Measurements from ENCODE around the gene SNTB2. TPM values are rescaled to one million over a fixed set of nuclear protein-coding genes. Genes with fewer than 3 reads are reported as not detected.
"Not testable (repeated sequence)": the region's sequence is repeated elsewhere in the genome, so short reads cannot be mapped to it uniquely, and the experiment has no call there.

SNTB2 gene
- total RNA-seq, 2 donors from 2014 or later: 10.7 to 26.1 TPM

DNA sequence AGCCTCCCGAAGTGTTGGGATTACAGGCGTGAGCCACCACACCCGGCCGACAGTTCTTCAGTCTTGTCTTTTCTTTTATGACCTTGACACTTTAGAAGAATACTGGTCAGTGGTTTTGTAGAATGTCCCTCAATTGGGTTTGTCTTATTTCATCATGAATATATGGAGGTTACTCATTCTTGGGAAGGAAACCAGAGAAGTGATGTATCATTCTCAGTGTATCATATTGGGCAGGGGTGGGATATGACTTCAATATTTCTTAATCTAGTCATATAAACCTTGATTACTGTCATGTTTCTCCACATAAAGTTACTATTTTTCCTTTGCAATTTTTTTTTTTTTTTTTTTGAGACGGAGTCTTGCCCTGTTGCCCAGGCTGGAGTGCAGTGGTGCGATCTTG is 36.9 kb downstream of the SNTB2 start:
- Mint-ChIP-seq H3K36me3 (no peaks in the 10 kb centered on the region), H3K27me3 (no peaks in the 10 kb centered on the region), H3K4me3 (no peak overlapping the region), H3K4me1 (ENCODE audit: low read depth in 2 of 2) (peaks cover 0 to 8% of the 10 kb centered on the region in 2 donors), H3K27ac (no peak overlapping the region), H3K9me3 (no peaks in the 10 kb centered on the region)
- ATAC-seq (no peak), DNase-seq (ENCODE audit: low spot score) (no peak)

- no peak overlapping the region for H3K4me3 Mint-ChIP-seq
- DNase-seq (ENCODE audit: low spot score) (no peak), ATAC-seq (no peak)
- no peak overlapping the region for H3K27ac Mint-ChIP-seq
- H3K27me3 Mint-ChIP-seq: no peaks in the 10 kb centered on the region
- peaks cover 0 to 5% of the 10 kb centered on the region in 2 donors for H3K4me1 Mint-ChIP-seq (ENCODE audit: low read depth in 2 of 2)
- H3K9me3 Mint-ChIP-seq: no peaks in the 10 kb centered on the region
- no peaks in the 10 kb centered on the region for H3K36me3 Mint-ChIP-seq
These were observed 38.2 kb downstream of the SNTB2 start for GRCh38 chr16:69225121-69225520.

DNA sequence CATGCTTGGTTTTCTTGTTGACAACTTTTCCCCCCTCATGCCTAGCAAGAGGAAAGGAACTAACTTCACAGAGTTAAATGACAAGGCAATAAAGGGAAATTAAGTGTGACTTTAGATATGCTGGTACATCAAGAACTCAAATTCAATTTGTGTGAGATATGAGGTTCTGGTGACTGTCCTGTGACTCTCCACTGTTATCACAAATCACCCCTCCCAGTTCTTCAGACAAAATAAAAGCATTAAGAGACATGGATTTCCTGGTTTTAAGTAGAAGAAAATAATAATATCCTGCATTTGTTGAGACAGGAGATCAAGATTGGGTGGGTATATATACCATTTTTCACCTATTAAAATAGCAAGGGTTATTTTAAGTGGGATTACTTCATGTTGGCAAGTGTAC is 46.2 kb downstream of the SNTB2 start:
- no peak overlapping the region for H3K4me3 Mint-ChIP-seq
- DNase-seq (ENCODE audit: low spot score) (no peak), ATAC-seq (no peak)
- no peaks in the 10 kb centered on the region for H3K36me3 Mint-ChIP-seq
- no peaks in the 10 kb centered on the region for H3K27me3 Mint-ChIP-seq
- no peak overlapping the region for H3K27ac Mint-ChIP-seq
- H3K9me3 Mint-ChIP-seq: no peaks in the 10 kb centered on the region
- peaks cover 0 to 4% of the 10 kb centered on the region in 2 donors for H3K4me1 Mint-ChIP-seq (ENCODE audit: low read depth in 2 of 2)

GRCh38 chr16:69234460-69234859 is 47.5 kb downstream of the SNTB2 start:
- no peaks in the 10 kb centered on the region for H3K27me3 Mint-ChIP-seq
- no peaks in the 10 kb centered on the region for H3K9me3 Mint-ChIP-seq
- ATAC-seq: no peak
- H3K4me3 Mint-ChIP-seq: no peak overlapping the region
- no peaks in the 10 kb centered on the region for H3K36me3 Mint-ChIP-seq
- H3K27ac Mint-ChIP-seq: no peak overlapping the region
- no peak for DNase-seq (ENCODE audit: low spot score)
- peaks cover 0 to 4% of the 10 kb centered on the region in 2 donors for H3K4me1 Mint-ChIP-seq (ENCODE audit: low read depth in 2 of 2)

DNA sequence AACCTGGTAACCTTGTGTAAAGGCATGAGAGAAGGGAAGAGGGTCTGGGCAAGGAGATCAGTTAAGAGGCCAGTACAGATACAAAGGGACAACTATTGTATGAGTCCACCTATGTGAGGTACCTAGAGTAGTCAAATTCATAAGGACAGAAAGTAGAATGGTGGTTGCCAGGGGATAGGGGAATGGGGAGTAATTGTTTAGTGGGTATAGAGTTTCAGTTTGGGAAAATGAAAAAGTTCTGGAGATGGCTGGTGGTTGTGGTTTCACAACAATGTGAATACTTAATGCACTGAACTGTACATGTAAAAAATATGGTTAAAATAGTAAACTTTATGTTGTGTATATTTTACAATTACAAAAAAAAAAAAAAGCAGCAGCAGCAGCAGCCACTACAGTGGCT is 49.4 kb downstream of the SNTB2 start:
- no peaks in the 10 kb centered on the region for H3K36me3 Mint-ChIP-seq
- no peaks in the 10 kb centered on the region for H3K9me3 Mint-ChIP-seq
- no peak overlapping the region for H3K27ac Mint-ChIP-seq
- H3K4me1 Mint-ChIP-seq (ENCODE audit: low read depth in 2 of 2): peaks cover 0 to 7% of the 10 kb centered on the region in 2 donors
- no peak overlapping the region for H3K4me3 Mint-ChIP-seq
- H3K27me3 Mint-ChIP-seq: no peaks in the 10 kb centered on the region
- ATAC-seq (no peak), DNase-seq (ENCODE audit: low spot score) (no peak)

- ATAC-seq (no peak), DNase-seq (ENCODE audit: low spot score) (no peak)
- H3K4me1 Mint-ChIP-seq (ENCODE audit: low read depth in 2 of 2): peaks cover 0 to 7% of the 10 kb centered on the region in 2 donors
- H3K27ac Mint-ChIP-seq: no peak overlapping the region
- H3K27me3 Mint-ChIP-seq: no peaks in the 10 kb centered on the region
- no peaks in the 10 kb centered on the region for H3K9me3 Mint-ChIP-seq
- no peak overlapping the region for H3K4me3 Mint-ChIP-seq
- H3K36me3 Mint-ChIP-seq: no peaks in the 10 kb centered on the region
These were observed 50.3 kb downstream of the SNTB2 start for GRCh38 chr16:69237296-69237695.

GRCh38 chr16:69239851-69240250 is 52.9 kb downstream of the SNTB2 start:
- no peak for ATAC-seq
- H3K9me3 Mint-ChIP-seq: no peaks in the 10 kb centered on the region
- DNase-seq (ENCODE audit: low spot score): no peak
- H3K27ac Mint-ChIP-seq: no peak overlapping the region
- H3K27me3 Mint-ChIP-seq: no peaks in the 10 kb centered on the region
- no peaks in the 10 kb centered on the region for H3K36me3 Mint-ChIP-seq
- H3K4me3 Mint-ChIP-seq: no peak overlapping the region
- peaks cover 0 to 7% of the 10 kb centered on the region in 2 donors for H3K4me1 Mint-ChIP-seq (ENCODE audit: low read depth in 2 of 2)

DNA sequence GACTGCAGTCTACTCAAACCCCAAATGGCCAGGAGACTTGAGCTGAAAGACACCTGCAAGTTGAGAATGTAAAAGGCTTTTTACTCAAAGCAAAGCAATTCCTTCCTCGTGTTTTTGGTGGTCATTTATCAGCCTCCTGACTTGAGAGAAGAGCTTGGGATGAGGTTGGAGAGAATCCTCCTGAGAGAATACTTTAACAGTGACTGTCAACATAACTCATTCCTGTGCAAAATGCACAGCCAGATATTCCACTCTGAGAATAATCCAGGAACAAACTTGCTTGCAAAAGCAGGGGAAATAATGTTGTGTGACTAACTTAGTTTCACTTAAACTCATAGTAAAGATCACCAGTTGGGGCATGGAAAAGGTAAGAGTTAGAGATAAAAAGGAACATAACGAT is 53.4 kb downstream of the SNTB2 start:
- DNase-seq (ENCODE audit: low spot score) (no peak), ATAC-seq (no peak)
- H3K27me3 Mint-ChIP-seq: no peaks in the 10 kb centered on the region
- H3K4me1 Mint-ChIP-seq (ENCODE audit: low read depth in 2 of 2): peaks cover 0 to 4% of the 10 kb centered on the region in 2 donors
- no peak overlapping the region for H3K4me3 Mint-ChIP-seq
- H3K27ac Mint-ChIP-seq: no peak overlapping the region
- no peaks in the 10 kb centered on the region for H3K36me3 Mint-ChIP-seq
- no peaks in the 10 kb centered on the region for H3K9me3 Mint-ChIP-seq

DNA sequence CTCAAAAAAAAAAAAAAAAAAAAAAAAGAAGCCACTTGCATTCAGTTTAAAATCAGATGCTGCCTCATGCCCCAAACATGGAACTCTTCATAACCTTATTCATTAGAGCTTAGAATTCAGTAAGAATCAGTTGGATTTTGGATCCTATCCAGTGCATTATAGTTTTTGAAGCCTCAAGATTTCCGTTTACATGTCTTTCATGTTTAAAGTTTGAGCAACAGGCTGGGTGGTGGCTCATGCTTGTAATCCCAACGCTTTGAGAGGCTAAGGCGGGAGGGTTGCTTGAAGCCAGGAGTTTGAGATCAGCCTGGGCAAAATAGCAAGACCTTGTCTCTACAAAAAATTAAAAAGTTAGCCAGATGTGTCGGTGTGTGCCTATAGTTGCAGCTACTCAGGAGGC is 55.0 kb downstream of the SNTB2 start:
- DNase-seq (ENCODE audit: low spot score) (no peak), ATAC-seq (no peak)
- H3K4me3 Mint-ChIP-seq: no peak overlapping the region
- no peak overlapping the region for H3K27ac Mint-ChIP-seq
- H3K36me3 Mint-ChIP-seq: no peaks in the 10 kb centered on the region
- H3K4me1 Mint-ChIP-seq (ENCODE audit: low read depth in 2 of 2): peaks cover 0 to 3% of the 10 kb centered on the region in 2 donors
- H3K27me3 Mint-ChIP-seq: no peaks in the 10 kb centered on the region
- H3K9me3 Mint-ChIP-seq: no peaks in the 10 kb centered on the region

DNA sequence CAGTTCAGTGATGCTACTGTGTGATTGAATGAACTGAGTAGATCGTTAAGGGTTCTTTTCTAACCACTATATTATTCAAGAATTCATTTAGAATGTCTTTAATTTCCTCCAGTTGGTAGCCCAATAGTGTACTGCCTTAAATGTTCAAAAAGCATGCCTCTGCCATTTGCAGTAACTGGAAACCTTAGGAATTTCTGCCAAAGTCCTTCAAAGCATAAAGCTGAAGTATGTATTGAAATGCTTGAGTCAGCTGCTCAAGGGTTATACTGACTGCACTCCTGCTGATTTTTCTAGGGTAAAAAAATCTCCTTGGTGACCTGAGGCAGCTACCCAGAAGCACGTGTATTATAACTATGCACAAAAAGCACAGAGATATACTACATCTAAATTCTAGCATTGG is 56.5 kb downstream of the SNTB2 start:
- Mint-ChIP-seq H3K9me3 (no peaks in the 10 kb centered on the region), H3K4me1 (ENCODE audit: low read depth in 2 of 2) (peaks cover 0 to 3% of the 10 kb centered on the region in 2 donors), H3K27me3 (no peaks in the 10 kb centered on the region), H3K36me3 (no peaks in the 10 kb centered on the region), H3K27ac (no peak overlapping the region), H3K4me3 (no peak overlapping the region)
- DNase-seq (ENCODE audit: low spot score): no peak
- no peak for ATAC-seq

DNA sequence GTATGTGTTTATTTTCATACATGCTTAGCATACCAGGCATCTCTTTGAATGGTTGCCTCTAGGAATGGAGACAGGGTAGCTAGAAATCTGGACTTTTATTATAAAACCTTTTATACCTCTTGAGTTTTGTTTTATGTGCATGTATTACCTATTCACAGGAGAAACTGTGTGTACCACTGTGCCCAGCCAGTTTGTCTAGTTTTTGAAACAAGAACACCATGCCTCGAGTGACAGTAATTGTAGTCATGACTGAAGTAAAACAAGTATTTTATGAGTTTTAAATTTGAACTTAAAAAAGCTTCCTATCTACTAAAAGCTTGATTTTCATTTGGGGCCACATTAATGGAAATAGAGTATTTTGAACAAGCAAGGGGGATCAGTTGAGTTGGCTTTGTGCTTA is 57.4 kb downstream of the SNTB2 start:
- Mint-ChIP-seq H3K4me3 (no peak overlapping the region), H3K27ac (no peak overlapping the region), H3K9me3 (no peaks in the 10 kb centered on the region), H3K36me3 (no peaks in the 10 kb centered on the region), H3K27me3 (no peaks in the 10 kb centered on the region), H3K4me1 (ENCODE audit: low read depth in 2 of 2) (peaks cover 0 to 3% of the 10 kb centered on the region in 2 donors)
- DNase-seq (ENCODE audit: low spot score) (no peak), ATAC-seq (no peak)

DNA sequence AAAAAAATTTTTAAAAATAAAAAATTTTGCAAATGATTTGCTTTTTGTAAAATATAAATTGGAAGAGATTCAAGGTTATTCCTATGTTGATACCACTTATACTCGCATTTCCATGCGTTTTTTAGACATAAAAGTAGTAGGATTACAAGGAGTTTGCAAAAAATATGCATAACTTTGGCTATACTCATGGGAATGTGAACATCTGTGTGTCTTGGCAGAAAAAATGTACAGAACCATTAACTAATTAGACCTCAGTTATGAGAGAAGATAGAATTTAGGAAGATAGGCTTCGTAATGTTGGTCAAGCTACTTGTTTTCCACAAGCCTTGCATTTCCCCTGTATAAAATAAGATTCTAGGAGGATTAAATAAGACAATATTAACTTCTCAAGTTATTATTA is 63.1 kb downstream of the SNTB2 start:
- Mint-ChIP-seq H3K9me3 (no peaks in the 10 kb centered on the region), H3K4me1 (ENCODE audit: low read depth in 2 of 2) (peaks cover 10 to 12% of the 10 kb centered on the region in 2 donors), H3K36me3 (no peaks in the 10 kb centered on the region), H3K27me3 (no peaks in the 10 kb centered on the region), H3K27ac (no peak overlapping the region), H3K4me3 (no peak overlapping the region)
- DNase-seq (ENCODE audit: low spot score) (no peak), ATAC-seq (no peak)

GRCh38 chr16:69253870-69254341 is 66.9 kb downstream of the SNTB2 start:
- Mint-ChIP-seq H3K36me3 (no peaks in the 10 kb centered on the region), H3K27ac (peak overlapping the region; percentile 38 to 61), H3K9me3 (no peaks in the 10 kb centered on the region), H3K4me3 (peak overlapping the region; percentile 37), H3K27me3 (no peaks in the 10 kb centered on the region), H3K4me1 (ENCODE audit: low read depth in 2 of 2) (peaks cover 12 to 13% of the 10 kb centered on the region in 2 donors)
- no peak for ATAC-seq
- DNase-seq (ENCODE audit: low spot score): no peak

- not testable (repeated sequence) for H3K27me3 Mint-ChIP-seq; DNase-seq (ENCODE audit: low spot score); H3K4me1 Mint-ChIP-seq (ENCODE audit: low read depth in 2 of 2); H3K27ac Mint-ChIP-seq; H3K36me3 Mint-ChIP-seq; ATAC-seq; H3K4me3 Mint-ChIP-seq; H3K9me3 Mint-ChIP-seq
These were observed 72.4 kb downstream of the SNTB2 start for GRCh38 chr16:69259428-69259764.

- H3K4me1 Mint-ChIP-seq (ENCODE audit: low read depth in 2 of 2): peaks cover 0 to 6% of the 10 kb centered on the region in 2 donors
These were observed 73.1 kb downstream of the SNTB2 start for GRCh38 chr16:69260019-69260418.

More at GRCh38 chr16:69260019-69260418, 73.1 kb downstream of the SNTB2 start:
- DNase-seq (ENCODE audit: low spot score) (no peak), ATAC-seq (no peak)
- Mint-ChIP-seq H3K27ac (peak overlapping the region in 1 of 2 donors; percentile 24), H3K36me3 (no peaks in the 10 kb centered on the region), H3K27me3 (no peaks in the 10 kb centered on the region), H3K4me3 (no peak overlapping the region), H3K9me3 (no peaks in the 10 kb centered on the region)

Data from natural killer cell treated with Interleukin-12 subunit alpha and Interleukin-12 subunit beta and Interleukin-15 and Interleukin-18, amount 100 ng/mL, for 72 hours (primary cell).